ENCODE results near the gene BTG1. TPM values are rescaled to one million over a fixed set of nuclear protein-coding genes. Genes with fewer than 3 reads are reported as not detected.

Gene BTG1
- total and polyA plus RNA-seq, 2 of the 8 experiments (the other 6 are each of a cell fraction or from before 2014, with no cell fraction given), result 17.1 to 32.7 TPM

DNA sequence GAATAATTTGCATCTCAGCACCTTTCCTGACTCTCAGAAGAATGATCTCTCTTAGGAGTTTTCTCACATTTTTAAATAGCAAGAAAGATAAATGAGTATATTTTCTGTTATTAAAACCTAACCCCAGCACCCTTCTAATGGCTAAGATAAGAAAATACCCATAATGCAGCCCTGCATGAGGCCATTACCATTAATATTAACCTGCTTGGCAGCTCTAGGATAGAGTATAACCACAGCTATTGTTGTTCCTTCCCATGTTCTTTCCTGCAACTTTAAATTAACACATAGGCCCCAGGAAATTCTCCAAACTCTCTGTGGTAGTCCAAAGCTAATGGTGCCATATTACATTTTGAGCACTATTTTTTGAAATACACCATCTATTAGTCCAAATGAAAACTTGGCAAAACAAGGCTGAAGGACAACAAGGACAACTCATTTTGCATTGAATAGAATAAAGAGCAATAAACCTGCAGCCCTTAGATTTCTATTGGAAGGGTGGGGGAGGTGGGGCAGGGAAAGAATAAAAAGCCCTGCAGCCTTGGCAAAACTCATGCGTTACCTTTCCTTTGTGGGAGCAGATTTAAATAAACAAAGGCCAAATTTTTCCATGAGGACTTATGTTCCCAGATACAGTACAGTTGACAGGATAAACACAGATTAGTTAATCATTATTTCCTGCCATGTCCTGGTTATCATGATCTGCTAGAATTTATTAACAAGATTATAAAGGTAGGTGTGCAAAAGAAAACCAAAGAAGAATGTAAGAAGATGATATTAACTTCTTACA, 46.9 kb downstream of the BTG1 start:
- Histone ChIP-seq H4K20me1 (replicated peaks in 1 of 2; ENCODE audit: control insufficient read depth in 1 of 2, insufficient read depth in 2 of 2, low read length in 2 of 2) (no peaks in the 10 kb centered on the region), H3K36me3 (ENCODE audit: control insufficient read depth in 2 of 4, insufficient read depth in 4 of 4, low read length in 3 of 4) (no peaks in the 10 kb centered on the region), H3K4me2 (ENCODE audit: insufficient read depth in 1 of 2, low read depth in 2 of 2, low read length in 2 of 2) (no peak overlapping the region), H3K27ac (ENCODE audit: low read depth, low read length) (no peak overlapping the region), H2AFZ (ENCODE audit: low read length) (no peak overlapping the region), H3K18ac (ENCODE audit: extremely low read depth, low read length) (no peak overlapping the region), H3K4ac (replicated peaks; ENCODE audit: insufficient read length, low read depth, low read length) (no peak overlapping the region), H2BK15ac (ENCODE audit: low read length) (no peak overlapping the region), H3K9ac (replicated peaks in 1 of 4; ENCODE audit: extremely low read depth in 1 of 4, low read depth in 3 of 4, low read length in 3 of 4) (no peak overlapping the region), H2BK12ac (ENCODE audit: low read depth, low read length) (no peak overlapping the region), H3K79me2 (ENCODE audit: control insufficient read depth in 1 of 2, insufficient read depth in 2 of 2, low read length in 2 of 2) (peaks cover 0 to 19% of the 10 kb centered on the region in 2 experiments; a peak in 2 of 4 replicates), H3K4me1 (replicated peaks in 1 of 4; ENCODE audit: control insufficient read depth in 3 of 4, insufficient read depth in 4 of 4, low read length in 3 of 4) (no peaks in the 10 kb centered on the region; a peak in 1 of 7 replicates), H2BK120ac (replicated peaks; ENCODE audit: low read depth, low read length) (no peak overlapping the region), H3K56ac (replicated peaks; ENCODE audit: insufficient read length, low read depth, low read length) (no peak overlapping the region), H3K9me3 (ENCODE audit: insufficient read depth in 2 of 2, low read depth in 1 of 2, low read length in 1 of 2) (no peaks in the 10 kb centered on the region), H4K5ac (ENCODE audit: insufficient read length, low read depth, low read length) (no peak overlapping the region), H2BK20ac (ENCODE audit: low read length) (no peak overlapping the region), H3K23ac (ENCODE audit: insufficient read length) (no peak overlapping the region), H4K91ac (replicated peaks; ENCODE audit: insufficient read length, low read length) (no peak overlapping the region), H3K14ac (ENCODE audit: insufficient read length) (no peak overlapping the region), H2AK5ac (ENCODE audit: low read depth, low read length) (no peak overlapping the region), H2BK5ac (ENCODE audit: low read depth, low read length) (no peak overlapping the region), H3K27me3 (replicated peaks in 1 of 4; ENCODE audit: control insufficient read depth in 3 of 4, extremely low read depth in 1 of 4, insufficient read depth in 3 of 4, low read length in 3 of 4) (no peaks in the 10 kb centered on the region), H4K8ac (ENCODE audit: extremely low read depth, insufficient read depth, low read length) (no peak overlapping the region), H3K4me3 (ENCODE audit: extremely low read depth in 1 of 4, insufficient read depth in 2 of 4, low read depth in 3 of 4, low read length in 4 of 4) (no peak overlapping the region), H3K23me2 (ENCODE audit: low read depth, low read length) (no peaks in the 10 kb centered on the region), H3K79me1 (ENCODE audit: low read depth, low read length) (no peaks in the 10 kb centered on the region; the same call in 1 of the 2 replicates)
- POLR2A ChIA-PET (ENCODE audit: partially characterized antibody), result no interaction called here
- DNase-seq (ENCODE audit: low read depth in 1 of 2, low spot score in 2 of 2) (no peak), FAIRE-seq (no peak)
- CTCF ChIA-PET (ENCODE audit: partially characterized antibody), result interaction anchor here (0.6 to 2.0 kb wide), 2 partner anchors 10 to 1383 kb away, joined by 3 to 5 read pairs; no protein-coding TSS in a partner anchor
- WGBS, 2 experiments (ENCODE audit: extremely low coverage in 1 of 2, insufficient coverage in 1 of 2, insufficient read length in 1 of 2, insufficient replicate concordance in 2 of 2, low coverage in 1 of 2, low lambda C conversion rate in 2 of 2, missing lambda C conversion rate in 1 of 2), result 86% methylated on average over 1 of the region's 1 CpG; no CpG with 5 or more reads in 1 of the 2 experiments
- TF ChIP-seq SP2 (IDR thresholded peaks at IDR 0.05; ENCODE audit: low read length), result no peak
- no peak for TF ChIP-seq TAF1 (IDR thresholded peaks at IDR 0.05; ENCODE audit: low read depth, low read length)
- no peak for TF ChIP-seq POLR2AphosphoS5 (IDR thresholded peaks at IDR 0.05; ENCODE audit: low read depth, low read length)
- no peak for TF ChIP-seq SP4 (IDR thresholded peaks at IDR 0.05; ENCODE audit: low read length)
- TF ChIP-seq SIRT6 (IDR thresholded peaks at IDR 0.05; ENCODE audit: low read length), result no peak
- TF ChIP-seq POU5F1 (IDR thresholded peaks at IDR 0.05; ENCODE audit: low read depth, low read length), result no peak
- no peak for TF ChIP-seq TCF12 (IDR thresholded peaks at IDR 0.05; ENCODE audit: low read depth, low read length)
- no peak for TF ChIP-seq MAFK (IDR thresholded peaks at IDR 0.05; ENCODE audit: low read depth, low read length)
- TF ChIP-seq CHD1 (IDR thresholded peaks at IDR 0.05; ENCODE audit: low read depth, low read length), result no peak
- no peak for TF ChIP-seq RBBP5 (IDR thresholded peaks at IDR 0.05; ENCODE audit: borderline replicate concordance, low read depth, low read length)
- no peak for TF ChIP-seq JUN (IDR thresholded peaks at IDR 0.05; ENCODE audit: low read depth, low read length)
- TF ChIP-seq RNF2 (IDR thresholded peaks at IDR 0.05; ENCODE audit: borderline replicate concordance, low read depth, low read length, missing control alignments, poor library complexity, severe bottlenecking), result no peak
- no peak for TF ChIP-seq KDM4A (IDR thresholded peaks at IDR 0.05; ENCODE audit: low read depth, low read length, severe bottlenecking)
- TF ChIP-seq SRF (IDR thresholded peaks at IDR 0.05; ENCODE audit: low read depth, low read length), result no peak
